ENCODE data around the gene SLC8A2.

SLC8A2 gene

DNA sequence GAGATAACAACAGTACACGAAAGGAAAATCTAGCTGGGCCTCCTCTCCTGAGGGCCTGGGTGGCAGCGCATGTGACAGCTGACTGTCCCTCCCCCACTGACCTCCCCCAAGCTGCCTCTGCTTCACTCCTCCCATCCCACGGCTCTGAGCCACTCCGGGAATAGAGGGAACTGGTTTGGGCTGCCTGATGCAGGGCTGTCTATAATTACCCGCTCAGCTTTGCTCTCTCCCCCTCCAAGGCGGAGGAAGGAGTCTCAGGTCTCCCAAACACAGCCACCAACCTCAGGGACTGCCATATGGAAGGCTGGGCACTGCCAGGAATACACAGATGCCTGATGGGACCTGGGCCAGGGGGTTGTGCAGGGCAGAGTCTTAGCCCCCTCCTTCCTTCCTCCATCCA lies 35.3 kb upstream of the SLC8A2 start:
- peak in 8 of 10 donors; percentile 49 to 94 (median 68) for DNase-seq
- intact Hi-C loops (cut with DNase I) = loop anchor here (2.0 kb wide), 1 partner anchor 64 kb away; no protein-coding TSS in a partner anchor

DNA sequence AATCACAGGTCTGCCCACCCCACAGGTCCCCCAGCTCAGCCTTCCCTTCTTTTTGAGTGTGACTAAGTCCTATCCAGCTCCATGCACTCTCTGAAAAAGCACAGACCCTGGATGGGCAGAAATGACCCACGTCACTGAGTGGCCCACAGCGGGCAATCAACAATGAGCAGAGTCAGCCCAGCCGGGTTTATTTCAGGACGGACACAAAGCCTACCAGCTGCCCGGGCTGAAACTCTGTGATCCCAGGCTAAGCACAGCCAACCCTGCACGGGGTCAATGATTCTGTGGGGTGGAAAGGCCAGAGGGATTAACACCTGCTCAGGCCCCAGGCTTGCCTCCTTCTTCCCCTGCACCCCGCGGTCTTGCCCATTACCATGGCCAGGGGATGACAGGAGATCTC lies 34.8 kb upstream of the SLC8A2 start:
- intact Hi-C loops (cut with DNase I) = loop anchor here (2.0 kb wide), 1 partner anchor 64 kb away; no protein-coding TSS in a partner anchor
- peak in 1 of 10 donors; percentile 64 for DNase-seq

DNA sequence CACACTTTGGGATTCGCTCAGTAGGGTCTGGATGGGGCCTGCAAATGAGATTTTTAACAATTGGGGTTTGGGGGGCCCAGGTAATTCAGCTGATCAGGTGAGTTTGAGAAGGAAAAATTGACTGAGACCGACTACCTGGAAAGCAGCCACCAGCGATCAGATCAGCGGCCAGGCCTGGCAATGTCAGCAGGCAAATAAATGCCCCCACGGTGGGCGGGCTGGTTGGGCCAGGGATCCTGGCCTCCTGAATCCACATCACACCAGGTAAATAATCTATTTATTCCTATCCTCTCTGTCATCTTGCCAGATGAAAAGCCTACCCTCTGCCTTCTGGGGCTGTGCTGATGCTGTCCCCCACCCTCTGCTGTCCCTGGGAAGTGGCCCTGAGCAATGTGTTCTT lies 33.8 kb upstream of the SLC8A2 start:
- intact Hi-C loops (cut with DNase I) = no loop called here
- peak in 2 of 10 donors; percentile 40 to 62 for DNase-seq

DNA sequence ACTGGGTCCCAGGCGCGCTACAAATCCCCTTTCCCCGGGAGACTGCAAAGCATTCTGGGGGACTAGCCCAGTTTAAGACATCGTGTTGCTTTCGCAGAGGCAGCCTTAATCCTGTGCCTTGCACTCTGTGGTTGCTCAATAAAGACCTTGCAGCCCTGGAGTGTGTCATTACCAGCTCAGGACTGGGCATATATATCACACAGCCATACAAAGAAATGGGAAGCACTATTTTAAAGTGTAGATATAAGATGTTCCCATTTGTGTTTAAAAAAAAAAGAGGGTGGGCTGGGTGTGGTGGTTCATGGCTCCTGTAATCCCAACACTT lies 32.1 kb upstream of the SLC8A2 start:
- intact Hi-C loops (cut with DNase I) = no loop called here
- no peak for DNase-seq

DNA sequence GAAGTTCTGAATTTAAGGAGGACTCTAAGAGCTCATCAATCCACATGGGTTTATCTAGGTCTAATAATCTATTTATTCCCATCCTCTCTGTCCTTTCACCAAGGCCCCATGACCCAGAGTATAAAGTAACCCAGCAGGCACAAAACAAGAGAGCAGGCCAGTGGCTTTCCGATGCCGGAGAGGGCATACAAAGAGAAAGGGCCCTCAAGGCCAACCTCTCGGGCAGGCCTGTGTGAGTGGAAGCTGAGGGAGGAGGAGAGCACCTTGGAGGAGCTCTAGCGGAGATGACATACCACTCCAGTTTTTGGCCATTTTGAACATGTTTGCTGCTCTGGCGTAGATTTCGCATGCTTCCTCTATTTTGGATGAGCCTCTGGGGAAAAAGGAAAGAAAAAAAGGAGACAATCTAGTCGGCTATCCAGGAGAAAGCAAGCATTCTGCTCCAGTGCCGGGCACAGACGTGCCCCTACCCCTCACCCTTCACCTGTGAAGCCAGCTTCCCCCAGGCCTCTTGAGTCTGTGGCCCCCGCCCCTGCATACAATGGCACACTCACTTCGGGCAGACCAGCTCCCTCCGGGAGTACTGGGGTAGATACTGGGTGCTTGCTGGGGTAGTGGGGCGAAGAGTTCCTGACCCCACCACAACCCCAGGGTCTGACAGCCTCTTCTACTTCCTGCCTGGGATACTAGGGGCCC lies 31.6 kb upstream of the SLC8A2 start:
- peak in 2 of 10 donors; percentile 9 to 16 for DNase-seq
- intact Hi-C loops (cut with DNase I) = no loop called here

DNA sequence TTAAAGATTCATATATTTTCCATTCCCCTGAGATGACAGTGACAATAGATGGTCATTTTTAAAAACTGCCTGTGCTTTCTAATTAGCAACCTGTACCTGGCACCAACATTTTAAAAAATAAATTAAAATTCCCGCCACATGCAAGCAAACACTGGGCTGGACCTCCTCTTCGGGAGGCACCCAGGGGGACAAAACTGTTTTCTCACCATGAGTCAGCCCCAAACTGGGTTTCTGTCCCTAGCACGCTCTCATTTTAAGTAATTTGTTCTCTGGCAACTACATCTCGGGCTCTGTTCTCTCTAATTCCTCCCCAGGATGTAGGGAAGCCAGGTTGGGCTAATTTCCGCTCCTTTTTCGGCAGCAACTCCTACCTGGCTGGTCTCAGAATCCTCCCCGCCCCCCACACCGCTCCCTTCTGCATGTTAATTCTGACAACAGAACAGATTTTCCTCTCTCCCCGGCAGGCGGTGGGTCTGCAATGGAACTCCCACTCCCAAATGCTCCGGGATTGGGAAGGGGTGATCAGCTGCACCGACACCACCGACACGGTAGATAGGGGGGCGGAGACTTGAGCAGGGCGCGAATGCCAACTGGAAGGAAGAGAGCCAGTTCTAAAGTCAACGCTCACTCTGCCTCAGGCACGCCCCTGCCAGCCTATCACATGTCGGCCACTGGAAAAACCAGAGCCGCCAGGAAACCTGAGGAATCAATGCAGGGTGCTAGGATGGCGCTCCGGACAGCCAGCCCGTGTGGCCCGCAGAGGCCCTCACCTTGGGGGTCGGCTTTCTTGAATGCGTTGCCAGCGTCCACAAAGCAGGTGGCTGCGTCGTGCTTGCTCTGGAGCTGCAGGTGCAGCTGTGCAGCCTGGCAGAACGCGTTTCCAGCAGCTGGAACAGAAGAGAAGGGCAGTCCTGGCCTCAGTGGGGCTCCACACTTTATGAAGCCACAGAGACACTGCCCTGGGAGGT lies 28.5 kb upstream of the SLC8A2 start:
- intact Hi-C loops (cut with DNase I) = no loop called here
- DNase-seq = peak in 2 of 10 donors; percentile 83 to 84

DNA sequence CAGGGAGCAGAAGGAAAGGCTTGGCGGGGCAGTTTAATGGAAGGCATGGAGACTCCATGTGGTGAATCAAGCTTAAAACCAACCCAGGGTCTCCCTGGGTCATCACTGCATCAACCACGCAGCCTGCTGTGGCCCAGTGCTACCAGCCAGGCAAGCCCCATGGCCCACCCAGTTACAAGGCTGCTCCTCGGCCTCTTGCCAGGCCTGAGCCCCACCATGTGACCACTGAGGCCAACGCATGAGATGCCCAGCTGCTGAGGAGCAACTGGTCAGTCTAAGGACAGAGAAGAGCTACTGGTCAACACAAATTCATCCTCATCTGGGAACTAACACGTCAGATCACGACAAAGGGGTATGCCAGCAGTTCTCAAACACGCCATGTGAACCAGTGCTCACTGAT lies 27.7 kb upstream of the SLC8A2 start:
- intact Hi-C loops (cut with DNase I) = no loop called here
- peak in 1 of 10 donors; percentile 41 for DNase-seq

DNA sequence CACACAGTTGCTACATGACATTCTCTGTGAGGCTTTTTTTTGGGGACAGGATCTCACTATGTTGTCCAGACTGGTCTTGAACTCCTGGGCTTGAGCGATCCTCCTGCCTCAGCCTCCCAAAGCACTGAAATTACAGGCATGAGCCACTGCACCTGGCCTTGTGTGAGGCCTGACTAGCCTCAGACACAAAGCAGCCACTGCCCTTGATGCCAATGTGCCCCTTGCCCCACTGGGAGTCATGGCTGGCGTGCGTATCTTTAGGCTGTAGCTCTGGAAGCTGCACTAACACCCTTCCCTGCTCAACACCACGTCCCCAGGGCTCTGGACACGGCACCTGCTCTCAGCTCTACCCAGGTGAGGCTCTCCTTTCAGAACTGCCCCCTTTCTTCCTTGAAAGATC lies 26.9 kb upstream of the SLC8A2 start:
- intact Hi-C loops (cut with DNase I) = no loop called here
- peak in 1 of 10 donors; percentile 29 for DNase-seq

DNA sequence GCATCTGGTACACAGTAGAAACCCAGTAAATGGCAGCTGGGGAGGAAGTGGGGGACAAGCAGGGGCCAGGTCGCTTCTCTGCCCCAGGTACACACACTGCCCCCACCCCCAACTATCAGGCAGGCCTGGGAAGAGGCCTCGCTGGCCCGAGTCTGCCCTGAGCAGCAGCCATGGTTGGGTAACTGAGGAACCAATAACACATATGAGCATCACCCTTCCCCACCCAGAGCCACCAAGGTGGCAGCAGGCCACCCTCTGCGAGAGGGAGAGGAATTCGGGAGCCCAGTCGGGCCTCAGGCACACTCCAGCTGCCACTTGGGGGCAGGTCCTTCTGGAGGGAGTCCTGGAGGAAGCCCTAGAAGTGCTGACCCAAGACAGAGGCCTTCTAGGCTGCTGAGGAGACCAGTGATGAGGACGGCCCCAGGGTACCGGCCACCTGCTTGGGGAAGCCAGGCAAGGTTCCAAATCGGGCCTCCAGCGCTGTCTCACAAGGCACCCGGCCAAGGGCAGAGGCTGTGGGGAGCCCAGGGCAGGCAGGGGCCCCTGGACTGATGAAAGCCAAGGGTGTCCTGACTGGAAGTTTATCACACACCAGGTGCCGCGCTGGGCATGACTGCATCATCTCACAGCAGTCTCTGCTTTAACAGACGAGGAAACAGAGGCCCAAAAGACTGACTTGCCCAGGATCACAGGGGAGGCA lies 26.3 kb upstream of the SLC8A2 start:
- intact Hi-C loops (cut with DNase I) = no loop called here
- peak in 1 of 10 donors; percentile 55 for DNase-seq

DNA sequence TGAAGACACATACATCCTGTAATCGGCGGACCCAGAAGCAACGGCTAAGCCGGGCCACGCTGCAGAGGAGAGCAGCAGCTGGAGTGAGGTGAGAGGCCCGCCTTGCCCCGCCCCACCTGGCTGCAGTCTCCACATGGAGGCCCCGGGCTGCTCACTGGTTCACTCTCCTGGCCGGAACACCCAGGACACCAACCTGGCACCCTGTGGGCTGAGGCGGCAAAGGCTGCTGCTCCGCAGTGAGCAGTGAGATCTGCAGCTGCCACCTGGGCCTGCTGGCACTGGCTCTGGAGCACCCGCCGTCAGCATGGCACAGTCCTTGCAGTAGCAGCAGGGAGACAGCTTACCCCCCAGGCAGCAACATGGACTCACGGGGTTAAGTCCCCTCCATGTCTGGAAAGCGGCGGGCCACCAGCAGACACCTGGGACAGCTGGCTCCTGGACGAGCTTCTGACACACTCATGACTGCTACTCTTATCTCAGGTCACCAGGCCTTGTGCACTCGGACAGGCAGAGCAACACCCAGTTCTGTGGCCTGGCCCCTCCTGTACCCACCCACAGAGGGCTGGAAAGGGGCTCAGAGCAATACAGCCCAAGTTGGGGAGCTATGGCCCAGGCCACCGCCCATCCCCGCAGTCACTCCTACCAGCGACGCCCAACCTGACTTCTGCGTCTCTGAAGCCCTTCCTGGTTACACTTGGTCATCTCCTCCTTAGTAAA lies 25.5 kb upstream of the SLC8A2 start:
- DNase-seq = peak in 8 of 10 donors; percentile 45 to 95 (median 68)

DNA sequence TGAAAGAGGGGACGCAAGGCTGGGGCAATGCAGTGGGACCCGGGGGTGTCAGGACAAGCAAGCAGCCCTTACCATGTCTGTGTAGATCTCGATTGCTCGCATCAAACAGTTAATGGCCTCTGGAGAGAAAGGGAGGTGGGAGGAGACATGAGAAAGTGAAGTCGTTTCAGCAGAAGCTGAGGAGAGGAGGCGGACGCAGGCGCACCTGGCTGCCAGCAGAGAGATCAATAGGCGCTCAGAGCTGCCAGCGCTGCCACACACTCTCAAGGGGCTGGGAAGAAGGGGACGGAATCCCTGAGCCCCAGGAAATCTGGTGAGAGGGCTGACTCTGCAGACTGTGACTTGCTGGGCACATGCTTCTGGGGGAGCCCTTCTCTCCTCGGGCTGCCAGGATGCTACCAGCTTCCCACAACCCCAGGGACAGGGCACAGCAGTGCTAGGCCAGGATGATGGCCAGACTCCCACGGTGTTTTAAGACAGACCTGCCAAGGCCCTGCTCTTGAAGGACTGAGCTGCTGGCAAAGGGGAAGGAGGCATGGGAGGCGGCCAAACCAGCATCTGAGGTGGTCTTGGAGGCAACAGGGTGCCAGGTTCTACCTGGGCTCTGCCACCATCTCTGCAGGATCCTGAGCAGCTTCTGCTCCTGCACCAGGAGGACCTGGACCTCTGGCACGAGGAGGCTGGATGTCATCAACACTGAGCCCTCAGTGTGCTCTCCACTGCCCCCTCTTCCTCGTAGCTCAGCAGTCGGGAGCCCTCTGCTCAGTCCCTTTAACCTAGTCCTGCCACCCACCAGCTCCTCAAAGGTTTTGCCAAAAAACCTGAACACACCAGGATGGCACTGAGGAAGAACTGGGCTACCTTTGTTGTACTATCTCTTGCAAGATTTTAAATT lies 24.0 kb upstream of the SLC8A2 start:
- intact Hi-C loops (cut with DNase I) = no loop called here
- peak in 4 of 10 donors; percentile 66 to 95 (median 80) for DNase-seq

More for the DNA sequence above, 25.5 kb upstream of the SLC8A2 start:
- intact Hi-C loops (cut with DNase I) = no loop called here

DNA sequence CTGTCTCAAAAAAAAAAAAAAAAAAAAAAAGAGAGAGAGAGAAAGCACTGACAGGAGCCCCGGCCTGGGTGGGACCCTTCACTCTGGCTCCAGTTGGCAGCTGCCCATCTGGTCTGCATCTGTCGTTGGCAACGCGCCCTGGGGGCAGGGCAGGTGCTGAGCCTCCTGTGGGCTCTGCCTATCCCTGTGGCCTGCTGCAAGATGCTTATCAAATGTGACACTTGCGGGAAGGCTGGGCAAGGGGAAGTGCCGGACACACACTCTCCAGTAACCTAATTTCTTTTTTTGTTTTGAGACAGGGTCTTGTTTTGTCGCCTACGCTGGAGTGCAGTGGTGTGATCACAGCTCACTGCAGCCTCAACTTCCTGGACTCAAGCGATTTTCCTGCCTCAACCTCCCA lies 23.0 kb upstream of the SLC8A2 start:
- DNase-seq = peak in 1 of 10 donors; percentile 80

DNA sequence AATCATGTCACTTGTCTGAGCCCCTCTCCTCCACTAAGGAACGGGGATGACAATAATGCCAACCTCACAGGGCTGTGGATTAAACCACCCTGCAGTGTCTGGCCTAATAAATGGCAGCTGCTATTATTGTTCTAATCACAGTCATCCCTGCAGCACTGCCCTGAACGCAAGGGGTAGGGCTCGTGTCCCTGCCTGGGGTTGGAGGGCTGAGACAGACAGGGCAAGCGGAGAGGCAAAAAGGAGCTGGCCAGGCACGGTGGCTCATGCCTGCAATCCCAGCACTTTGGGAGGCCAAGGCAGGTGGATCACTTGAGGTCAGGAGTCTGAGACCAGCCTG lies 22.5 kb upstream of the SLC8A2 start:
- DNase-seq = peak in 1 of 10 donors; percentile 42
- intact Hi-C loops (cut with DNase I) = no loop called here

More for the DNA sequence above, 23.0 kb upstream of the SLC8A2 start:
- intact Hi-C loops (cut with DNase I) = no loop called here

DNA sequence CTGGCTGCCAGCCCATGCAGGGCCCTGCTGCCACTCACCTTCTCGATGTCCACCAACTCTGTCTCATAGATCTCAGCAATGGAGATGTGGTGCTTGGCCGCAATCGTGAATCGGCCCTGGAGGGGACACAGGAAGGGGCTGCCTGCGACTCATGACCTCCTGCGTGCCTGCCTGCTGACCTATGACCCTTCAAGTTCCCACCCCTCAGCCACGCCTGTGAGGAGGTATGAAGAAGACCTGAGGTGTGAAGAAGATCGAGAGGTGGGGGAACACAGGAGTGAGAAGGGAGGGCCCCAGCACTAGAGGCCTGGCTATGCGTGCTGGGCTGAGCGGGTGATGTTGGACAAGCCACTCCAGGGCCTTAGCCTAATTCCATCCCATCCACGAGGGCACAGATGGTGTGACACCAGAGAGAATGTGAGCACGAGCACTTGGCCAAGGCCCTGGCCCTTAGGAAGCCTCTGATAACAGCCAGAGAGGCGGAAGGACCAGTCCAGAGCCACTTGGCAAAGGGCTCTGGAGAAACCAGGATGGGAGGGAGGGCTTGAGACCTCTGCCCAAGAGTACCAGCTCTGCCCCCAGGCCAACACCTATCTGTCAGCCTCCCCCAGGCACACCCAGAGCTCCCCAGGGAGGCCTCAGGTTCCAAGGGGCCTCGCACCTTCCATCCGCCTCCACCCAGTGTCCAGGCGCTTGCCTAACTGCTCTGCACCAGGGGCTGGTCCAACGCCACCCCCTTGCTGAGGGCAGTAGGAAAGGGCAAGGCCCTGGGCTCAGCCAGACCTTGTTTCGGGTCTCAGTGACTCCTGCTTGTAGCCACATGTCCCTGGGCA lies 21.9 kb upstream of the SLC8A2 start:
- intact Hi-C loops (cut with DNase I) = no loop called here
- peak in 1 of 10 donors; percentile 75 for DNase-seq

DNA sequence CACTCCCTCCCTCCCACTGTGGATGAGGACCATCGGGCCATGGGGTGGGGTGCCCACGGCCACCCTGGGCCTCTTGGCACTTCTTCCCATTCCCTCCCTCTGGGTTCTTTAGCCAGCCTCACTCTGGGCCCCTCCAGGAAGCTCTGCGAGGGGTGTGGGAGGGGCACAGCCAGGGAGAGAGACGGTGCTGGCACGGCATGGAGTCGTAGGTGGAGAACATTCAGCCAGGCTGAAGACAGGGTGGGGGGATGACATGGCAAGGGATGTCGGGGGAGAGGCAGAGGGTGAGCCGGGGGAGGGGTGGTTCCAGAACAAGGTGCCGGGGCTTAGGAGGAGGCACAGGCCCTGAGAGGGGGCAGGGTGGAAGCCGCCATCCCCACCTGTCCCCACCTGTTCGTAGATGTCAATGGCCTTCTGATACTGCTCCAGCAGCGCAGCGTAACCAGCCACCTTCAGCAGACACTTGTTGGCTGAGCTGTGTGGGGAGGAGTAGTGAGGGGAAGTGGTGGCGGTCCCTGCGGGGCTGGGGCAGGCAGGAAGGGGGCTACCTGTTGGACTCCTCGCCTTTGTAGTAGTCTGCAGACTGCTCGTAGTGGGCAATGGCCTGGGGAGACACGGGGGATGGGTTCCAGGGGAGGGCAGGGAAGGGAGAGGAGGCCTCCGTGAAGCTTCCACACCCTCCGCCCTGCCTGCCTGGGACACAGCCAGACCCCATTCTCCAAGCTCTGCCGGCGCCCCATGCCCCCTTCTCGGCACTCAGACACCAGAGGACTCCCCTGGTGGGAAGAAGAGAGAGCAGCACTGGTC lies 21.1 kb upstream of the SLC8A2 start:
- intact Hi-C loops (cut with DNase I) = no loop called here
- DNase-seq = peak in 4 of 10 donors; percentile 65 to 91 (median 86)

DNA sequence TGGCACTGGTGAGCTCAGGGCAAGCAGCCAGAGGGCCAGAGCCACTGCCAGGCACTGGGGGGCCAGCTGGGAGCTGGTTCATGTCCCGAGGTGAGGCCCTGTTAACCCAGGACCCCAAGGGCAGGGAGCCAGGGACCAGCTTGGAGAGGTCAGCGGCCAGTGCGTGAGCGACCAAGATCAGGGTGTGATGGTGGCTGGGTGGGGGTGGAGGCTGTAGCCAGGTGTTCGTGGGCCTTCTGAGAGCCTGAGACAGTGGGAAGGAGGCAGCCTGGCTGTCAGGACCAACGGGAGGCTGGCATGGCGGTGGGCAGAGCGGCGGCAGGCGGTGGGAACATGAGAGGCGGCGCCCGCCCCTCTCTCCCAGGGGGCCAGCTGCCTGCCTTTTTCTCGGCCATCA lies 20.4 kb upstream of the SLC8A2 start:
- intact Hi-C loops (cut with DNase I) = no loop called here
- DNase-seq = peak in 3 of 10 donors; percentile 81 to 90 (median 84)

DNA sequence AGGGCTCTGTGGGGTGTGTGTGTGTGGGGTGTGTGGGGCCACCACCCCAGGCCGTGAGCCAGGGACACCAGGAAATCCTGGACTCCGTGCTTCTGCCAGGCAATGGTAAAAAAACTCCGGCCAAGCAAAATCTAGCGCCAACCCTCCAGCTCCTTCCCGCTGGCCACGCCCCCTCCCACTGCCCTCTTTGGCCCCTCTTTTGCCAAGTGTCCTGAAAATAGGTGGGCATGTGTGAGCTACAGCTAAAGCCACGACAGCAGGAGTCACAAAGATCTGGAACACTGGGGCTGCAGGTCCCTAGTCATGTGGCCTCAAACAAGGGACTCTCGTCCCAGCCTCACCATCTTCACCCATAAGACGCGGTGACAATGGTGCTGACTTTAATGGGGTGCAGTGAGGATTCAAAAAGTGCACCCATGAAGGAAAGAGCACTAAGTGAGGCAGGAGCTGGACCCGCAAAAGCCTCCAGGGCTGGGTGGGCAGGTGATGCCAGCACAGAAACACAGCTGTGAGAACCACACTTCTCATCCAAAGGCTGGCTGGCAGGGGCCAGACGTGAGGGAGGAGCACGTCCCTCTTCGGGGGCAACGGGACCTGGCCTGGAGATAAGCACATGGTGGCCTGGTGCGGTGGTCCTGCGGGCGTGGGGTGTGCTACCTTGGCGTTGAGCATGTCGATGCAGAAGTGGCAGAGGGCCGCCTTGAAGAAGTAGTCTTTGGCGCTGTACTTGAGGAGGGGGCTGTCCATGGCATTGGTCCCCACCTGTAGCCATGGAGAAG lies 19.9 kb upstream of the SLC8A2 start:
- intact Hi-C loops (cut with DNase I) = no loop called here
- peak in 2 of 10 donors; percentile 77 to 87 for DNase-seq
